NCI-H526 (cell line): ENCODE measurements around the gene CDC27.
"Not testable (repeated sequence)": the region's sequence is repeated elsewhere in the genome, so short reads cannot be mapped to it uniquely, and the experiment has no call there.

Source experiments
- DNase-seq, 2 experiments: peaks; one replicate each; lab custom pipeline; 2025; lab: John Stamatoyannopoulos, UW

Gene CDC27

DNA sequence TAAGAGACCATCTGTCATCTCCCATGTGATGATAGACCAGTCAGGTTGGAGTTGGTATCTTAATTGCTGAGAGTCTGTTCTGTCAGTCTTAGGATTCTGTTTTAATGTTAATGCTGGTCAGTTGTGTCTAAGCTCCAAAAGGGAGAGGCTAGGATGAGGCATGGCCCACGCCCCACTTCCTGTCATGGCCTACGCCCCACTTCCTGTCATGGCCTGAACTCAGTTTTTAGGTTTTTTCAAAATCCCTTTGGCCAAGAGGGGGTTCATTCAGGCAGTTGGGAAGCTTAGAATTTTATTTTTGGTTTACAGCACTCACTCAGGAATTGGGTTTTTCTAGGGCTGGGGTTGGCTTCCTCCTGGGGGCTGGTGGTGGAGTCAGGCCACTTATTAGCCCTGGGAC is 117.9 kb downstream of the CDC27 start:
- not testable (repeated sequence) for DNase-seq

DNA sequence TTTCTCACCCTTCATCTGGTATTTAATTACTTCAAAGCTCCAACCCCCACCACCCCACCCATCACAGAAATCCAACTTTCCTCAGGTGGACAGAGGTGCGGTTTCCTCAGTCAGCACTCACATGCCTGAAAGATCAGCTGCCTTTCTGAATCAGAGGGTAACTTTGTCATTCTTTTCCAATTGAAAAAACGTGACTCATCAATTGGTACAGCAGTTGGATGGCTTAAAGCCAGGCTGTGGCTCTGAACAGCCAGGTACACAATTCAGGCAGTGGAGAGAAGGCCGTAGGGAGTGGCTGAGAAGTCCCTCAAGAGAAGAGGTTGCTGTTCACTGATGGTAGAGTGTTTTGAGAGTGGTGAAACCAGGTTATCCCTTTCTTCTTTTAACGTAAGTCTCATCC is 118.8 kb downstream of the CDC27 start:
- not testable (repeated sequence) for DNase-seq
